OCI-LY3 (cell line): ENCODE measurements around the gene GABRB2.

Experiments
- EZH2phosphoT487 ChIP-seq: fragments of 200-600 bp; shearing (Covaris generic); IDR thresholded peaks from 2 replicates; pipeline ENCODE4 v1.6.1; 2018; ENCODE audit warnings: antibody characterized with exemption, mixed run types, low read depth
- TF ChIP-seq, protein P1 (sequence below): fragments of 200-600, 300-600 bp; sonication (generic); IDR thresholded peaks from 2 replicates; pipeline ENCODE4 v1.5.1; 2014; ENCODE audit warnings: antibody characterized with exemption, low read length, low read depth

DNA sequence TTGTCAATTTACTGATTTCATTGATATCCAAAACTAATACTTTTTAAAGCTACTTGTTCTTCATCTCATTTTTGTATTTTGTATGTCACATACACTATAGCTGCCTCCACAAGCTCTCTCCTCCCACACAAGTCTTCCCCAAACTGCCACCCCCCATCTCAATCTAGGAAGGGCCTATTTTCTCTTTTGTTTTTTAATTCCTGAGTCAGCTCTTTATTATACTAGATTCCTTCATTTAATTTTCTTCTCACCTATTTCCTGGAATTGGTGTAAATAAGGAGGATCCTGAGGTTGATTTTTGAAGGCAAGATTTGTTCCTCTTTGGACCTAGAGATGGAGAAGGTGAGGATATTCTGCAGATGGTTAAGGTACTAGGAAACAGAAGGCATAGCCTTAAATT, 277.4 kb downstream of the GABRB2 start:
- TF ChIP-seq, protein P1, sequence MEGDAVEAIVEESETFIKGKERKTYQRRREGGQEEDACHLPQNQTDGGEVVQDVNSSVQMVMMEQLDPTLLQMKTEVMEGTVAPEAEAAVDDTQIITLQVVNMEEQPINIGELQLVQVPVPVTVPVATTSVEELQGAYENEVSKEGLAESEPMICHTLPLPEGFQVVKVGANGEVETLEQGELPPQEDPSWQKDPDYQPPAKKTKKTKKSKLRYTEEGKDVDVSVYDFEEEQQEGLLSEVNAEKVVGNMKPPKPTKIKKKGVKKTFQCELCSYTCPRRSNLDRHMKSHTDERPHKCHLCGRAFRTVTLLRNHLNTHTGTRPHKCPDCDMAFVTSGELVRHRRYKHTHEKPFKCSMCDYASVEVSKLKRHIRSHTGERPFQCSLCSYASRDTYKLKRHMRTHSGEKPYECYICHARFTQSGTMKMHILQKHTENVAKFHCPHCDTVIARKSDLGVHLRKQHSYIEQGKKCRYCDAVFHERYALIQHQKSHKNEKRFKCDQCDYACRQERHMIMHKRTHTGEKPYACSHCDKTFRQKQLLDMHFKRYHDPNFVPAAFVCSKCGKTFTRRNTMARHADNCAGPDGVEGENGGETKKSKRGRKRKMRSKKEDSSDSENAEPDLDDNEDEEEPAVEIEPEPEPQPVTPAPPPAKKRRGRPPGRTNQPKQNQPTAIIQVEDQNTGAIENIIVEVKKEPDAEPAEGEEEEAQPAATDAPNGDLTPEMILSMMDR = no peak
- no peak for TF ChIP-seq EZH2phosphoT487
